Measurements from ENCODE around the gene HIF1A. TPM values are rescaled to one million over a fixed set of nuclear protein-coding genes. Genes with fewer than 3 reads are reported as not detected.

HIF1A gene
- total and polyA plus RNA-seq, 4 donors = 15.4 to 79.2 (median 34.8) TPM

- TF ChIP-seq CTCF (IDR thresholded peaks at IDR 0.05; ENCODE audit: low read depth, low read length, missing input control) (no peak), JUND (IDR thresholded peaks at IDR 0.05) (no peak), MAX (IDR thresholded peaks at IDR 0.05) (no peak), EGR1 (IDR thresholded peaks at IDR 0.05; ENCODE audit: low read depth in 2 of 2) (no peak), TAF1 (conservative IDR thresholded peaks at IDR 0.05) (no peak), NR2F2 (IDR thresholded peaks at IDR 0.05) (no peak), RAD21 (IDR thresholded peaks at IDR 0.05) (no peak), FOXA1 (IDR thresholded peaks at IDR 0.05) (no peak), SP1 (IDR thresholded peaks at IDR 0.05) (no peak), RXRA (IDR thresholded peaks at IDR 0.05) (no peak)
- TF ChIP-seq, protein P1, sequence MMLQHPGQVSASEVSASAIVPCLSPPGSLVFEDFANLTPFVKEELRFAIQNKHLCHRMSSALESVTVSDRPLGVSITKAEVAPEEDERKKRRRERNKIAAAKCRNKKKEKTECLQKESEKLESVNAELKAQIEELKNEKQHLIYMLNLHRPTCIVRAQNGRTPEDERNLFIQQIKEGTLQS (IDR thresholded peaks at IDR 0.05) = no peak
Measured at GRCh38 chr14:61670576-61670975, 24.7 kb upstream of the HIF1A start (continued).

GRCh38 chr14:61671082-61671481 lies 24.2 kb upstream of the HIF1A start:
- DNase-seq (ENCODE audit: low spot score) = no peak
- 51% methylated on average over 3 of the region's 3 CpGs for WGBS
- H3K4me1 ChIP-seq (ENCODE audit: control insufficient read depth in 4 of 4, insufficient read depth in 4 of 4, low read length in 3 of 4) = no peaks in the 10 kb centered on the region
- TF ChIP-seq ZBTB33 (IDR thresholded peaks at IDR 0.05) = no peak
- TF ChIP-seq SP1 (IDR thresholded peaks at IDR 0.05) = no peak
- no peak for TF ChIP-seq NR2F2 (IDR thresholded peaks at IDR 0.05)
- TF ChIP-seq REST (IDR thresholded peaks at IDR 0.05) = no peak
- no peak for TF ChIP-seq MAX (IDR thresholded peaks at IDR 0.05)
- TF ChIP-seq, protein P1 (IDR thresholded peaks at IDR 0.05) = no peak
- peak overlapping the region; percentile 50 to 59 for H3K27ac ChIP-seq (ENCODE audit: low read depth in 1 of 2, low read length in 2 of 2)
- no peaks in the 10 kb centered on the region for H3K36me3 ChIP-seq (ENCODE audit: control insufficient read depth in 4 of 4, insufficient read depth in 3 of 4, low read depth in 1 of 4, low read length in 3 of 4)
- H3K4me3 ChIP-seq (ENCODE audit: low read depth in 1 of 3, low read length in 3 of 3) = no peak overlapping the region
- H3K9ac ChIP-seq (ENCODE audit: low read depth in 1 of 2, low read length in 2 of 2) = no peak overlapping the region
- no peaks in the 10 kb centered on the region for H3K27me3 ChIP-seq (ENCODE audit: control insufficient read depth in 4 of 4, insufficient read depth in 4 of 4, low read length in 3 of 4)
- H3K9me3 ChIP-seq (ENCODE audit: control insufficient read depth in 4 of 4, low read length in 3 of 4) = no peaks in the 10 kb centered on the region

Measured in liver (tissue), 9 donors.